GM12891 (cell line): Measurements from ENCODE around the gene CARS1.

Source experiments
- DNase-seq: peaks from one replicate; pipeline ENCODE4 v3.0.0; 2011; ENCODE audit warnings: low spot score; ENCODE audit not compliant: insufficient read length
- FAIRE-seq: peaks from 2 replicates; lab custom pipeline; 2011; peaks lifted over from hg19 to GRCh38; lab: Jason Lieb, UNC
- PAX5 ChIP-seq: IDR thresholded peaks from 2 replicates; pipeline ENCODE4 v1.6.1; 2011; ENCODE audit warnings: low read length, moderate library complexity, mild to moderate bottlenecking; ENCODE audit not compliant: insufficient read depth, severe bottlenecking
- POLR2A ChIP-seq: IDR thresholded peaks from 2 replicates; pipeline ENCODE4 v1.6.1; 2011; ENCODE audit warnings: low read depth, low read length, control low read depth
- POLR2AphosphoS5 ChIP-seq: IDR thresholded peaks from 2 replicates; pipeline ENCODE4 v1.6.1; 2011; ENCODE audit warnings: low read depth, low read length, control low read depth
- POU2F2 ChIP-seq: IDR thresholded peaks from 2 replicates; pipeline ENCODE4 v1.6.1; 2011; ENCODE audit warnings: low read depth, mild to moderate bottlenecking, control low read depth, low read length, moderate library complexity
- SPI1 ChIP-seq: IDR thresholded peaks from 2 replicates; pipeline ENCODE4 v1.6.1; 2011; ENCODE audit warnings: low read depth, low read length, control low read depth
- TAF1 ChIP-seq: IDR thresholded peaks from 2 replicates; pipeline ENCODE4 v1.6.1; 2011; ENCODE audit warnings: low read depth, low read length, control low read depth

Gene CARS1

GRCh38 chr11:3040881-3041280 is 16.3 kb downstream of the CARS1 start:
- DNase-seq (no peak), FAIRE-seq (no peak)
- no peak for TF ChIP-seq TAF1
- no peak for TF ChIP-seq POLR2A
- TF ChIP-seq POLR2AphosphoS5 = no peak
- TF ChIP-seq SPI1 = no peak
- TF ChIP-seq PAX5 = no peak
- TF ChIP-seq POU2F2 = no peak

- DNase-seq = no peak
- TF ChIP-seq POLR2AphosphoS5 (no peak), PAX5 (no peak), POU2F2 (no peak), SPI1 (no peak), POLR2A (no peak), TAF1 (no peak)
- no peak for FAIRE-seq
Measured at GRCh38 chr11:3037945-3038271, 19.3 kb downstream of the CARS1 start.

DNA sequence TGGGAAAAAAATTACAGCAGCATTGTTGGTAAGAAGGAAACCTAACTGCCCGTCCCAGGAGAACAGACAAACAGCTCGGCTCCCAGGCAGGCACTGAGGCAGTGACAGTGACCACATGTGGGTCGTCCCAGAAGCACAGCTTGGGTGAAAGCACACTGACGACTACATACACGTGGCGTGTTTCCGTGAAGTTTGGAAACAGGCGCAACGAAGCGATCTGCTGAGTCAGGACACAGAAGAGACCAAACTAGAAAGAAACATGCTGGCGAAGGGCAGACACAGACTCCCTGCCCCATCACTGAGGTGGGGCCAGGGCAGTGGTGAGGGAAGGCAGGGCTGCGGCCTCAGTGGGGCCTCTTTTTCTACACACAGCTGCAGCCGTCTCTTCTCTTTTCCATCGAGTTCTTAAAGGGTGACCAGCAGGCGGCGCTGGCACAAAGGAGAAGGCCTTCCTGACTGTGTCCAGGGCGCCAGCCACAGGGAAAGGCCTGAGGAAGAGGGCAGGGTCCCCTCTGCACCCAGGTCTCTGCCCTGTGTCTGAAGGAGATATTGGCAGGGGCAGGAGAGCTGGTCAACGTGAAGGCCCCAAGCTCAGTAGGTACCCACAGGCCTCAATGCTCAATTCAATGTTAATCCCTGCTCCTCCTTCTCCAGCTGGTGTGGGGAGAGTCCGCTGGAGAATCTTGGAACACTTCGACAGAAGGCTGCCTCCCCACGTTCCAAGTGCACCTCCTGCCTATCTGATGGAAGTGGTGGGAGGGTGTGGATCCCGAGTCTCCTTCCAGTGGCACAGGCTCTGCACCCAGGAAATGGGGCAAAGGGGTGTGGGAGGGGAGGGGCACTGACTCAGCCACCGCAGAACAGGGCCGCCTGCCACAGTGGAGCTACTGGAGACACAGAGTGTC is 19.9 kb downstream of the CARS1 start:
- DNase-seq = peak; percentile 45
- TF ChIP-seq TAF1 = no peak
- TF ChIP-seq POU2F2 = no peak
- no peak for TF ChIP-seq POLR2A
- TF ChIP-seq SPI1 = no peak
- no peak for TF ChIP-seq POLR2AphosphoS5
- no peak for TF ChIP-seq PAX5
- peak; percentile 28 for FAIRE-seq

- FAIRE-seq = peak; percentile 20
- TF ChIP-seq POLR2AphosphoS5 = no peak
- no peak for TF ChIP-seq TAF1
- no peak for TF ChIP-seq POU2F2
- TF ChIP-seq POLR2A = no peak
- no peak for TF ChIP-seq PAX5
- no peak for TF ChIP-seq SPI1
- DNase-seq = no peak
Measured at GRCh38 chr11:3036419-3036818, 20.8 kb downstream of the CARS1 start.

- FAIRE-seq (no peak), DNase-seq (no peak)
- TF ChIP-seq SPI1 (no peak), POLR2A (no peak), TAF1 (no peak), POLR2AphosphoS5 (no peak), POU2F2 (no peak), PAX5 (no peak)
Measured at GRCh38 chr11:3035333-3035732, 21.9 kb downstream of the CARS1 start.

DNA sequence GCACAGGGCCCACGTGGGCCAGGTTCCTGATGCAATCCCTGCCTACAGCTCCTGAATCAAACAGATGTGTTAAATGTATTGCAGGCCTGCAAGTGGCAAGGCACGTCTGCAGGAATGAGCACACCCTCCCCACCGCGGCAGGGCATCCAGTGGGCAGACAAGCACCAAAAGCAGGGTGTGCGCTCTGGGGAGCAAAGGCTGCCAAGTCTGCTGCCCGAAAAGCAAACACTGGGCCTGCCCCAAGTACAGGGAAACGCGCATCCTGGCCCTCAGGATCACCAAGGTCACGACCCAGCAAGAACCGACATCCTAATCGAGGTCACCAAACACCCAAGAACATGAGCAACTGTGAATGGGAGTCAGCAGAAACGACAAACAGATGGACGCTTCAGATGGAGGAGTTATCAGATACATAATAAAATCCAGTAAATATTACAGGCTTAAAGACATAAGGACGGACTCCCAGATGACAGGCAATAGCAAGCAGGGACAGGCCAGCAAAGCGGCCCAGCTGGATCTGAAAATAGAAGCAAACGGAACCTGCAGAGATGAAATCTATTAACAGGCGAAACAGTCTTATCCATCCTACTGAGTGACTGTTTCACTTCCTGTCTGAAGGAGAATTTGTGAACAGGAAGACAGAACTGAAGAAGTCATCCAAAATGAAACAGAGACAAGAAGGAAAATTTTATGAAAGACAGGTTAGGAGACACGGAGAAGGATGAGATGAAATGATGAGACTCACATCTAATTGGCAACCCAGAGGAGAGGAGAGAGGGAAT is 26.7 kb downstream of the CARS1 start:
- FAIRE-seq (no peak), DNase-seq (no peak)
- TF ChIP-seq POLR2A (no peak), SPI1 (peak; percentile 74)

DNA sequence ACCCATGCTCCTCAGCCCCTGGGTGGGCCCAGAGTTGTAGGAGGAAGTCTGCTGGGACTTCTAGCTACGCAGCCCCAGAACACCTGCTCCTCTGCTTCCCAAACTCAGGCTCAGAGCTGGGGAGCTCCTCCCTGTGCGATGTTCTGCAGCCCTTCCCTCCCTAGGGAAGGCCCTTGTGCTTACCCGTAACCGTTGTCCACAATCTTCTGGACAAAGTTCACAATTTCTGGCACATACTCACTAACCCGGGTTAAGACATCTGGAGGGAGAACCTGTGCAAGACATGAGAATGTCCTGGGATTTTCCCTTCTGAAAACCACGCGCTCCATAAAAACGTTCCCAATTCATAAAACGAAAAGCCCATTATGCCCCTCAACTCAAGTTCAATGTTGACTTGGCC is 28.4 kb downstream of the CARS1 start:
- TF ChIP-seq PAX5 (no peak), POLR2A (no peak)
- no peak for DNase-seq
- FAIRE-seq = no peak

DNA sequence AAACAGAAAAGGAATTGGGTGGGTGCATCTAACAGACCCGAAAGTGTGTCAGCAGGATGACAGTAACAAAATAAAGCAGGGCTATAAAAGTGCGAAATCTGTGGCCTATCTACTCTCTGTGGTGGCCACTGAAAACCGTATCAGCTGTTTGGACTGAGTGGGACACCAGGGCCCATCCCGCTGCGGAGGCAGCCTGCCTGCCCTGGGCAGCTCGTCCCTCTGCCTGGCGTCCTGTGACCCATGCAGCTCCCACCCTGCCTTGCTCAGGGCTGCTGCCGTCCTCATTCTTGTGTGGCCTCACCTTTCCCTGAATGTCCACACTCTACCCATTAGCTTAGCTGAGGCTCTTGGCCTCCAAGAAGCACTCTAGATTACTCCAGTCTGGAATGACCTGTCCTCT is 30.4 kb downstream of the CARS1 start:
- DNase-seq = no peak
- TF ChIP-seq SPI1 (no peak), POU2F2 (no peak), PAX5 (no peak), TAF1 (no peak), POLR2A (no peak), POLR2AphosphoS5 (no peak)
- FAIRE-seq = no peak

- TF ChIP-seq POU2F2 (no peak), SPI1 (no peak), TAF1 (no peak), POLR2A (no peak), POLR2AphosphoS5 (no peak), PAX5 (no peak)
- FAIRE-seq (peak; percentile 64), DNase-seq (no peak)
Measured at GRCh38 chr11:3022982-3023381, 34.2 kb downstream of the CARS1 start.
